NCI-H2196 treated with DMSO at 0.1 percent for 48 hours (cell line): ENCODE data around the gene SUN5.

Experiments used
- DNase-seq: peaks from one replicate; lab custom pipeline; 2025; ENCODE audit not compliant: unreplicated experiment; lab: John Stamatoyannopoulos, UW

SUN5 gene

GRCh38 chr20:33026779-33027759, 22.8 kb upstream of the SUN5 start:
- DNase-seq, result no peak

GRCh38 chr20:33026072-33026778, 22.0 kb upstream of the SUN5 start:
- DNase-seq, result no peak

DNA sequence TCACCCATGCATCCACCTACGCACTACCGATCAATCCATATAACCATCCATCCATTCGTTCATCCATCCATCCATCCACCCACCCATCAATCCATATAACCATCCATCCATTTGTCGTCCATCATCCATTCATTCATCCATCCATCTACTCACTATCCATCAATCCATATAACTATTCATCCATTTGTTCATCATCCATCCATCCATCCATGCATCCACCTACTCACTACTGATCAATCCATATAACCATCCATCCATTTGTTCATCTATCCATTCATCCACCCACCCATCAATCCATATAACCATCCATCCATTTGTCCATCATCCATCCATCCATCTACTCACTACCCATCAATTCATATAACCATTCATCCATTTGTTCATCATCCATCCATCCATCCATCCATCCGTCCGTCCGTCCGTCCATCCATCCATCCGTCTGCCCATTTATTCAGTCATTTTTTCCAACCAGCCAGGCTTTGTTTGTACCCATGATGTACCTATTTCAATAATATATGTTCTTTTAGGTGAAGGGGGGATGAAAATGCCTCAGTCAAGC, 21.2 kb upstream of the SUN5 start:
- no peak for DNase-seq

GRCh38 chr20:33024609-33025317, 20.5 kb upstream of the SUN5 start:
- no peak for DNase-seq

GRCh38 chr20:33024243-33024560, 20.0 kb upstream of the SUN5 start:
- no peak for DNase-seq

DNA sequence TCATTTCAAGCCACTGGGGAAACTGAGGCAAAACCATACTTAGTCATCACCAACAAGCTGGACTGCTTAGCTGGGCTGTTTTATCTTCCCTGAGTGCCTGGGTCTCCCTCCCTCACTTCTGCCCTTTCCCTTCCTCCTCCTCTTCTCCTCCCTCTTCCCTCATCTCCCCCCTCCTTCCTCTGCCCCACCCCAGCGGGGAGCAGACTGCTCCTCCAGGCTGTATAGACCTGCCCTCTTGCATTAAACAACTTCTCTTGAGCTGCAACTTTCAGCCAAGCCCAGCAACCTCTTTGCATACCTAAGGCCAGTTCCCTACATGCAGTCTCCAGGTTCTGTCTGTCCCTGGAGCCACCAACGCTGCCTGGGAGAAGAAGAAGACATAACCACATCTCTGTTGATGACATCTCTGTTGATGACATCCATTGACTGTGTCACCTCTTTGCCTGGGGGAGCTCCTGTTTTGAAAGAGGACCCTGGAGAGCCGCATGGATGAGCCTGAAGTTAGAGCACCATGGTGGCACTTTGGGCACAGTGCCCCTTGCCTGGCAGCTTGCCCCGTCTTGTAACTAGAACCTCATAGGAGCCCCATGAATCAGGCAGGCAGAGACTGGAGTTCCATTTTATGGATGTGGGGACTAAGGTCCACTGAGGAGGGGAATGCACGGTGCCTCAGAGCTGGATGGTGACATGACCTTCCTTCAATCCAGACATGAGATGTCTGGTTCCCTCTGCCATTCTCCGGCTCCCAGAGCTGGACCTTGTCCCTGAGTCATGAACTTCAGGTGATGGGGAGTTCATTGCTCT, 19.4 kb upstream of the SUN5 start:
- no peak for DNase-seq

DNA sequence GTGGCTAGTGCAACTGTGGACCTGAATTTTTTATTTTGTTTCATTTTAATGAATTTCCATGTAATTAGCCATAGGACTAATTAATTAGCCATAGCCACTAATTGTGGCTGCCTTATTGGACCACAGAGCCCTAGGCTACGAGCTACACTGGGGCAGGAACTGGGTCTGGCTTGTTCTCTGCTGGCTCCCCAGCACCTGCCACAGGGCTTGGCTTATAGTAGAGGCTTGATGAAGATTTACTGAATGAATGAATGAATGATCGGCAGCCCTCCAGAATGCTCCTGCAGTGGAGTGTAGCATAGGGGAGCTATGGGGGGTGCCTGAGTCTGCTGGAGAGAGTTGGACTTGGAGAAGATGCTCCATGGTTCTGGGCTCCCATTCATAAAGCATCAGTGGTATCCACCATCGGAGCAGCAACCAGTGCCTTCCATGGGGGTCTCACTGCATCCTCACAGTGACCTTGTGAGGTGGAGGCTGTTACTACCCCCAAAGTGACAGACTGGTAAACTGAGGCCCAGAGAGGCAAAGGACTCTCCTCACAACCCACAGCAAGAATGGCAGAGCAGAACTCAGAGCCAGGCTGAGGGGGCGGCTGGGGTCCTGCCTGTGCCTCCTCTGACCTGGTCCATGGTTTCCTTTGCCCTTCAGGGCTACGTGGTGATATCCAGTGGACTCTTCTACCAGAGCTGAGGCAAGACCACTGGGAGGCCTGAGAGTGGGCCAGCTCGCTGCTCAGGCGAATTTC, 18.6 kb upstream of the SUN5 start:
- DNase-seq, result no peak

DNA sequence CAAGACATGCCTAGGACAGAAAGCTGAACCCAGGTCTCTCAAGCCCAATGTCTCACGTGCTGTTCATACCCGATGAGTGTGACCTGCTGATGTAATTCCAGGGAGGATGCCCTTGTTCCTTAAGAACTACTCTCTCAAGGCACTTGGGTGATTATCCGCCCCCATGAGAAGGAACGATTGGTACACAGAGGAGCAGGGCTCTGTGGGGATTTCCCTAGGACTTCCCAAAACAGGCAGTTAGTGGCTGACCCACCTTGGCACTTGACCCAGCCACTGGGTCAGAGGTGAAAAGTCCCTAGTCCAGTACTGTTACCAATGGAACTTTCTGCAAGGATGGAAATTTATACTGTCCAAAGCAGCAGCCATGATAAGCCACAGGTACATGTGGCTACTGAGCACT, 18.1 kb upstream of the SUN5 start:
- DNase-seq, result no peak

- DNase-seq, result no peak
Observed at GRCh38 chr20:33021879-33022278, 17.6 kb upstream of the SUN5 start.

DNA sequence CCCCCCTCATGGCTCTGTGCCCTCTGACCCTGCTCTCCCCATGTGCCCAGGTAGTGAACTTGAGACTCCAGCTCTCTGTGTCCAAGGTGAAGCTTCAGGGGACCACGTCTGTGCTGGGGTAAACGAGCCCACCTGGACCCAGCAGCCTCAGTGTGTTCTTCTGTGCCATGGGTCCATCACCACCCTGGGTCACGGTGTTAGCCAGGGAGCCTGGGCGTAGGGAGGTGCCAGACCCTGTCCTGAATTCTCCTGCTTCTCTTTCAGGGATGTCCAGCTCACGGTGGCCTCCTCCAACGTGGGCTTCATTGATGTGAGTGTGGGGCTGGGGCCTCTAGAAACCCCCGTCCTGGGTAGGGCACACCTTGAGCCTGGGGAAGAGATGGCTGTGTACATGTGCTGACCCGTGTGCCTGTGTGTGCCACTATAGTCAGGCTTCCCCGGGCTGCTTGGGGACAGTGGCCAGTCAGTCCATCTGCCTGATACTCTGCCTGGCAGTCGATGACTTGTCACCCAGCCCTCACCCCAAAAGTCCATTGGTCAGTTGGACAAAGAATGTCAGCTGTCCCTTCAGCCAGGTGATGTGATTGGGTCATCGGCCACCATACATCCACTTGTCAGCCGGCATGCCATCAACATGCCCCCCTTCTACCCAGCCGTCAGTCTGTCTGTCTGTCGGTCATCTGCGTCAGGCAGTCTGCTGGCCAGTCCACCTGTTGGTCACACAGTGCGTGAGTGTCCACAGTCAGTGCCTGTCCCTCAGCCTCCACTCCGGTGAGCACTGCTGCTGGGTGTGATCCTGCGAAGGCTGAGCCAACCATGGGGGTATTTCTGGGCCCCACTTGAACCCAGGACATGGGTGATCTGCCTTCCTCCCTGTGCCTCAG, 16.3 kb upstream of the SUN5 start:
- no peak for DNase-seq

DNA sequence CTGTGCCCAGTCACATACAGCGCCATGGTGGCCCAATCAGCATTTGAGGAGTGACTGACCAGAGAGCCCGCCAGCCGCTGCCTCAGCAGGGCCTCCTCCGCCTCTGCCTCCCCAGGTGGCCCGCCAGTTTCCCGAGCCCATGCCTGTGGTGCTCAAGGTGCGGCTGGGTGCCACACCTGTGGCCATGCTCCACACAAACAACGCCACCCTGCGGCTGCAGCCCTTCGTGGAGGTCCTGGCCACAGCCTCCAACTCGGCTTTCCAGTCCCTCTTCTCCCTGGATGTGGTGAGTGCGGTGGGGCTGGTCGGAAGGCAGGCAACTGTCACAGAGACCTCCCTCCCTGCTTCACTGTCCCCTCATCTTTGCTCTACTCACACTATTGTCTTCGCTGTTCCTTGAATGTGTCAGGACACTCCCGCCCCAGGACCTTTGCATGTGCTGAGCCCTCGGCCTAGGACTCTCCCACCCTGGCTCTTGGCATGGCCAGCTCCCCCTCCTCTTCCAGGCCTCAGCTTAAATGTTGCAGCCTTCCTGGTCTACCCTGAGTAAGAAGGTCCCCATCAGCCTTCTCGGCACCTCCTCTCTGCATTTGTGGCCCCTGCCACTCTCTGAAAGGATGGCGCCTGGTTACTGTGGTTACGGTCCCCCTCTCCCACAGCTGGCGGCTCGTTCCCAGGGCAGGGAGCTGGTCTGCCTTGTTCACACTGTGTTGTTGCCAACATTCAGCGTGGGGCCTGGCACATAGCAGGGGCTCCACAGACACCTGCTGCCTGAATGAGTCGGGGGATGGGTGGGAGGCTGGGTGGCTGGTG, 15.4 kb upstream of the SUN5 start:
- no peak for DNase-seq

- no peak for DNase-seq
Observed at GRCh38 chr20:33018169-33018931, 14.1 kb upstream of the SUN5 start.

- DNase-seq, result no peak
Observed at GRCh38 chr20:33017542-33017941, 13.3 kb upstream of the SUN5 start.

DNA sequence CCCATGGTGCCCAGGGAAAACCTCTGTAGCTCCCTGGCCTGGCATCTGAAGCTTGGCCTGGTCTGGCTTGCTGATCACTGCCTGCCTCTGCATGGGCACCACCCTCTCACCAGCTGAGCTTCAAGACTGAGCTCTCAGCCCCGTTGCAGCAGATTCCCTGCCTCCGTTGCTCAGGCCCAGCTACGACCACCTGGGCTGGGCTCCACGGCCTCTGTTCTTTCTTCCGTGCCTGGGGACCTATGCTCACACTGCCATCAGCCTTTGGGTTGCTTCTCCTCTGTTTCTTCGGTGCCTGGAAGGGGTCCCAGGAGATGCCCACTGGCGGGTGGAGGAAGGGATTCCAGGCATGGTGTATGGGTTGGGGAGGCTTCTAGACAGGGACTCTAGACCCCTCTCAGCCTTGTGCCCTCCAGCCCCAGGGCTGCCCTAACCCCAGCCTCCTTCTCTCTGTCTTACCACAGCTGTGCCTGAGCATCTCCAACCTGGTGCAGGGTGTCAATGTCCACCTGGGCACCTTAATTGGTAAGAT, 12.4 kb upstream of the SUN5 start:
- no peak for DNase-seq

- DNase-seq, result no peak
Observed at GRCh38 chr20:33015700-33016580, 11.7 kb upstream of the SUN5 start.

GRCh38 chr20:33015114-33015484, 10.9 kb upstream of the SUN5 start:
- DNase-seq, result no peak
